ENCODE results near the gene GLT1D1. TPM values are rescaled to one million over a fixed set of nuclear protein-coding genes. Genes with fewer than 3 reads are reported as not detected.

The GLT1D1 gene
- total RNA-seq, 1 experiment from 2014 or later = not detected

GRCh38 chr12:128918481-128919260, 65.4 kb downstream of the GLT1D1 start:
- no peak overlapping the region for H2AFZ ChIP-seq (ENCODE audit: low read depth, low read length, poor library complexity, severe bottlenecking)
- intact Hi-C loops (cut with micrococcal nuclease) = no loop called here
- no peaks in the 10 kb centered on the region for H3K4me1 ChIP-seq (ENCODE audit: control insufficient read depth in 1 of 2, insufficient read depth in 2 of 2, low read length in 2 of 2)
- ChIA-PET CTCF (no interaction called here), RAD21 (ENCODE audit: low non-redundant PET in 1 of 2, low total read pairs in 2 of 2, uncharacterized antibody in 2 of 2, unreplicated experiment in 2 of 2) (no interaction called here), POLR2A (no interaction called here)
- H3K9me3 ChIP-seq (ENCODE audit: control insufficient read depth in 1 of 2, insufficient read depth in 1 of 2, low read depth in 1 of 2, low read length in 2 of 2) = no peaks in the 10 kb centered on the region
- H3K9ac ChIP-seq (ENCODE audit: low read length) = no peak overlapping the region
- no peak overlapping the region for H3K4me2 ChIP-seq (ENCODE audit: low read length)
- H3K79me2 ChIP-seq (ENCODE audit: insufficient read depth, low read length) = no peaks in the 10 kb centered on the region
- DNase-seq (ENCODE audit: low read depth, low spot score) = no peak
- H3K36me3 ChIP-seq (ENCODE audit: control insufficient read depth in 1 of 2, insufficient read depth in 2 of 2, low read length in 2 of 2) = no peaks in the 10 kb centered on the region
- no peaks in the 10 kb centered on the region for H3K9me2 ChIP-seq (ENCODE audit: insufficient read depth)
- no peaks in the 10 kb centered on the region for H3K27me3 ChIP-seq (ENCODE audit: insufficient read depth, low read length)
- TF ChIP-seq CTCF (IDR thresholded peaks at IDR 0.05 in 2 of 3, conservative IDR thresholded peaks at IDR 0.05 in 1 of 3; ENCODE audit: borderline replicate concordance in 1 of 3, insufficient read depth in 1 of 3, low read depth in 2 of 3, low read length in 2 of 3) = no peak
- no peak for TF ChIP-seq RAD21 (IDR thresholded peaks at IDR 0.05; ENCODE audit: low read depth)
- no peak for TF ChIP-seq EGR1 (IDR thresholded peaks at IDR 0.05; ENCODE audit: low read depth)
- no peak for TF ChIP-seq POLR2AphosphoS5 (IDR thresholded peaks at IDR 0.05; ENCODE audit: low read depth, low read length)
- TF ChIP-seq TCF7L2 (IDR thresholded peaks at IDR 0.05; ENCODE audit: borderline replicate concordance, extremely low read depth, insufficient read depth, insufficient read length) = no peak
- no peak for TF ChIP-seq CEBPB (IDR thresholded peaks at IDR 0.05; ENCODE audit: low read depth)
- TF ChIP-seq ZFX (IDR thresholded peaks at IDR 0.05) = no peak
- no peak for TF ChIP-seq SRF (IDR thresholded peaks at IDR 0.05; ENCODE audit: low read depth)
- no peak for TF ChIP-seq EZH2phosphoT487 (IDR thresholded peaks at IDR 0.05; ENCODE audit: borderline replicate concordance)
- no peak for ATAC-seq
- BruUV-seq (replicated peaks) = no TSS peak
- H4K20me1 ChIP-seq (ENCODE audit: insufficient read depth) = no peaks in the 10 kb centered on the region
- H3K4me3 ChIP-seq (replicated peaks in 1 of 2; ENCODE audit: low read depth in 1 of 2, low read length in 2 of 2) = no peak overlapping the region
- H3K27ac ChIP-seq (ENCODE audit: low read depth, low read length) = no peak overlapping the region
